ENCODE data around the gene ARSB.
"Not testable (repeated sequence)": the region's sequence is repeated elsewhere in the genome, so short reads cannot be mapped to it uniquely, and the experiment has no call there.

The ARSB gene

GRCh38 chr5:78903353-78903752, 81.8 kb downstream of the ARSB start:
- no peak for DNase-seq (ENCODE audit: low read depth in 2 of 2)

GRCh38 chr5:78899922-78900362, 85.2 kb downstream of the ARSB start:
- no peak for DNase-seq (ENCODE audit: low read depth in 2 of 2)

- DNase-seq (ENCODE audit: low read depth in 2 of 2) = no peak
These were observed 89.0 kb downstream of the ARSB start for GRCh38 chr5:78896132-78896531.

- no peak for DNase-seq (ENCODE audit: low read depth in 2 of 2)
These were observed 89.5 kb downstream of the ARSB start for GRCh38 chr5:78895616-78896015.

- no peak for DNase-seq (ENCODE audit: low read depth in 2 of 2)
These were observed 91.0 kb downstream of the ARSB start for GRCh38 chr5:78893940-78894677.

GRCh38 chr5:78890667-78891379, 94.3 kb downstream of the ARSB start:
- DNase-seq (ENCODE audit: low read depth in 2 of 2) = no peak

GRCh38 chr5:78889369-78890140, 95.6 kb downstream of the ARSB start:
- no peak for DNase-seq (ENCODE audit: low read depth in 2 of 2)

GRCh38 chr5:78888580-78889368, 96.3 kb downstream of the ARSB start:
- no peak for DNase-seq (ENCODE audit: low read depth in 2 of 2)

- DNase-seq (ENCODE audit: low read depth in 2 of 2) = no peak
These were observed 97.6 kb downstream of the ARSB start for GRCh38 chr5:78887384-78888118.

- DNase-seq (ENCODE audit: low read depth in 2 of 2) = no peak
These were observed 98.5 kb downstream of the ARSB start for GRCh38 chr5:78886341-78887230.

- DNase-seq (ENCODE audit: low read depth in 2 of 2) = no peak
These were observed 103.2 kb downstream of the ARSB start for GRCh38 chr5:78881884-78882283.

- no peak for DNase-seq (ENCODE audit: low read depth in 2 of 2)
These were observed 105.6 kb downstream of the ARSB start for GRCh38 chr5:78879516-78879915.

GRCh38 chr5:78866076-78866475, 119.0 kb downstream of the ARSB start:
- not testable (repeated sequence) for DNase-seq (ENCODE audit: low read depth in 2 of 2)

GRCh38 chr5:78858364-78858763, 126.7 kb downstream of the ARSB start:
- DNase-seq (ENCODE audit: low read depth in 2 of 2) = no peak

- no peak for DNase-seq (ENCODE audit: low read depth in 2 of 2)
These were observed 130.1 kb downstream of the ARSB start for GRCh38 chr5:78855026-78855425.

GRCh38 chr5:78851891-78852290, 133.2 kb downstream of the ARSB start:
- not testable (repeated sequence) for DNase-seq (ENCODE audit: low read depth in 2 of 2)

- no peak for DNase-seq (ENCODE audit: low read depth in 2 of 2)
These were observed 139.6 kb downstream of the ARSB start for GRCh38 chr5:78845470-78845869.

GRCh38 chr5:78843436-78843835, 141.7 kb downstream of the ARSB start:
- no peak for DNase-seq (ENCODE audit: low read depth in 2 of 2)

- no peak for DNase-seq (ENCODE audit: low read depth in 2 of 2)
These were observed 143.3 kb downstream of the ARSB start for GRCh38 chr5:78841767-78842166.

GRCh38 chr5:78838753-78839152, 146.4 kb downstream of the ARSB start:
- DNase-seq (ENCODE audit: low read depth in 2 of 2) = no peak
